ENCODE data around the gene ANKRD44.
"Not testable (repeated sequence)": the region's sequence is repeated elsewhere in the genome, so short reads cannot be mapped to it uniquely, and the experiment has no call there.

ANKRD44 gene

DNA sequence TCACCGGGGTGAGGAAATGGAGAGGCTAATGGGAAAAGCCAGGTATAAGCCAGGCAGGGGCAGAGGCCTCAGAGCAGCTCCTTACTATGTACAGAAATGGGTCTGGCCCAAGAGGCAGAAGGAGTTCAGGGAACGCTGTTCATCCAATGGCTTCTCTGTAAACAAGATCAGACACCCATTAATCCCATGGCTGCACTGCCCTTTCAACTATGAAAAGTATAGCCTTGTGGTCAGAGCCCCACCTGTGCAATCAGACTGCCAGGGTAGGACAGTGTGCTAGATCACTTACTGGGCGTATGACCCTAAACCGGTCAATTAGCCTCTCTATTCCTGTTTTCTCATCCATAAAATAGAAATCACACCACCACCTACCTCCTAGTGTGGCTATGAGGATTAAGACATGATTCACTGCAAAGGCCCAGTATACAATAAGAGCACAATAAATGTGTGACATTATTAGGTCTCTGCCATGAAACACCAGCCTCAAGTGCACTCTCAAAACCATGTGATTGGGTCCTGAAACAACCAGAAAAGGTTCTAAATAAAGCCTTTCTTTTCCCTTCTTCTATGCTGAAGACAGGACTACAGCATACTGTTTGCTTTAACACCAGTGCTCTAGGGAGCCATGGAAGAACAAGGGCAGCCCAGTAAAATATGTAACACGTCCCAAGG lies 4.4 kb downstream of the ANKRD44 start:
- Histone ChIP-seq H3K4me1 (ENCODE audit: control insufficient read depth, insufficient read depth, low read length) (peaks cover under 1% of the 10 kb centered on the region), H3K36me3 (ENCODE audit: control insufficient read depth, insufficient read depth, low read length) (no peaks in the 10 kb centered on the region), H3K9me3 (ENCODE audit: control insufficient read depth, insufficient read depth, low read length) (no peaks in the 10 kb centered on the region), H3K27ac (ENCODE audit: low read depth, low read length) (no peak overlapping the region), H3K9ac (ENCODE audit: low read depth, low read length) (no peak overlapping the region), H3K4me3 (ENCODE audit: low read depth, low read length) (no peak overlapping the region), H3K27me3 (ENCODE audit: control insufficient read depth, insufficient read depth, low read length) (peaks cover 20% of the 10 kb centered on the region)

DNA sequence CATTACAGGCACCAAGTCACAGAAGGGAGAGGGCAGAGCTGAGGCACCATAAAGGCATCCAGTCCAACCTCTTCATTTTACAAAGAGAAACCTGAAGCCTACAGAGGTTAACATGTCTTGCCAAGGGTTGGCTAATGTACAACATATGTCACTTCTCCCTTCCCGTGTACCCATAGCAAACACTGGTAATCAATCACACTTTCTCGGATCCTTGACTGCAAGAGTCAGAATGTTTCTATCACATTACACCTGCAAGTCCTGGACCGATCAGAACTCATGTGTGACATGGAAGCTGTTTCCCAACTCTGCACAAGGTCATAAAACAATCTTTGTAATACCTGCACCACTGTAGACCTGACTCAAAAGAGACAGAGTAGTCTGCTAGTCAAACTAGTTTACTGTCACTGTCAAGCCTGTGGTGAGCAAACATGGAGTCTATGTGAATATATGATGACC lies 6.0 kb downstream of the ANKRD44 start:
- Histone ChIP-seq H3K9ac (ENCODE audit: low read depth, low read length) (no peak overlapping the region), H3K27me3 (ENCODE audit: control insufficient read depth, insufficient read depth, low read length) (peaks cover 12% of the 10 kb centered on the region), H3K36me3 (ENCODE audit: control insufficient read depth, insufficient read depth, low read length) (no peaks in the 10 kb centered on the region), H3K27ac (ENCODE audit: low read depth, low read length) (no peak overlapping the region), H3K9me3 (ENCODE audit: control insufficient read depth, insufficient read depth, low read length) (no peaks in the 10 kb centered on the region), H3K4me1 (ENCODE audit: control insufficient read depth, insufficient read depth, low read length) (no peaks in the 10 kb centered on the region), H3K4me3 (ENCODE audit: low read depth, low read length) (no peak overlapping the region)

DNA sequence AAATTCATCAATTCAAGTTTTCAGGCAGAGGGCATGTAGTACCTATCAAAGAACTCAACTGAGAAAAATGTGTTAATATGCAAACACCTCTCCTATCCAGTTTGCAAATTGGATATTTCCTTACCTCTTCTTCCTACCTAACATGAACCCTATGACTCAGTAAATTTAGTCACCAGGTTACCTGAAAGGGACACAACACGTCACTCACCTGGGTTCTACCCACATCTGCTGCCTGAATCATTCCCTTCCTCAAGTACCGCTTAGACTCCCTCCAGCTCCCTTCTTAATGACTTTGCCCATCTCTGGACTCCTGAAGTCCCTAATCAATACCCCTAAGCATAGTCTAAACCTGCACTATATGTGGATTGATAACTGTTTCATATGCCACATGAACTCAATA lies 10.4 kb downstream of the ANKRD44 start:
- H3K4me1 ChIP-seq (ENCODE audit: control insufficient read depth, insufficient read depth, low read length), result no peaks in the 10 kb centered on the region
- H3K4me3 ChIP-seq (ENCODE audit: low read depth, low read length), result no peak overlapping the region
- no peaks in the 10 kb centered on the region for H3K9me3 ChIP-seq (ENCODE audit: control insufficient read depth, insufficient read depth, low read length)
- H3K27me3 ChIP-seq (ENCODE audit: control insufficient read depth, insufficient read depth, low read length), result no peaks in the 10 kb centered on the region
- H3K36me3 ChIP-seq (ENCODE audit: control insufficient read depth, insufficient read depth, low read length), result no peaks in the 10 kb centered on the region
- no peak overlapping the region for H3K27ac ChIP-seq (ENCODE audit: low read depth, low read length)
- H3K9ac ChIP-seq (ENCODE audit: low read depth, low read length), result no peak overlapping the region

DNA sequence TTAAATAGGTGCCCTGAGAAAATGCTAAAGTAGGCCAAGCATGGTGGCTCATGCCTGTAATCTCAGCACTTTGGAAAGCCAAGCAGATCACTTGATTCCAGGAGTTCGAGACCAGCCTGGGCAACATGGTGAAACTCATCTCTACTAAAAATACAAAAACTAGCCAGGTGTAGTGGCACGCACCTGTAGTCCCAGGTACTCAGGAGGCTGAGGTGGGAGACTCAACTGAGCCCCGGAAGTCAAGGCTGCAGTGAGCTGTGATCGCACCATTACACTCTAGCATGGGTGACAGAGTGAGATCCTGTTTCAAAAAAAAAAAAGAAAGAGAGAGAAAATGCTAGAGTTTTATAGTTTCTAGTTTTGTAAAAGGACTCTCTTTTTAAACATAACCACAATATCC lies 12.0 kb downstream of the ANKRD44 start:
- H3K27me3 ChIP-seq (ENCODE audit: control insufficient read depth, insufficient read depth, low read length), result no peaks in the 10 kb centered on the region
- H3K4me1 ChIP-seq (ENCODE audit: control insufficient read depth, insufficient read depth, low read length), result no peaks in the 10 kb centered on the region
- no peak overlapping the region for H3K9ac ChIP-seq (ENCODE audit: low read depth, low read length)
- no peak overlapping the region for H3K27ac ChIP-seq (ENCODE audit: low read depth, low read length)
- H3K4me3 ChIP-seq (ENCODE audit: low read depth, low read length), result no peak overlapping the region
- no peaks in the 10 kb centered on the region for H3K36me3 ChIP-seq (ENCODE audit: control insufficient read depth, insufficient read depth, low read length)
- H3K9me3 ChIP-seq (ENCODE audit: control insufficient read depth, insufficient read depth, low read length), result no peaks in the 10 kb centered on the region

DNA sequence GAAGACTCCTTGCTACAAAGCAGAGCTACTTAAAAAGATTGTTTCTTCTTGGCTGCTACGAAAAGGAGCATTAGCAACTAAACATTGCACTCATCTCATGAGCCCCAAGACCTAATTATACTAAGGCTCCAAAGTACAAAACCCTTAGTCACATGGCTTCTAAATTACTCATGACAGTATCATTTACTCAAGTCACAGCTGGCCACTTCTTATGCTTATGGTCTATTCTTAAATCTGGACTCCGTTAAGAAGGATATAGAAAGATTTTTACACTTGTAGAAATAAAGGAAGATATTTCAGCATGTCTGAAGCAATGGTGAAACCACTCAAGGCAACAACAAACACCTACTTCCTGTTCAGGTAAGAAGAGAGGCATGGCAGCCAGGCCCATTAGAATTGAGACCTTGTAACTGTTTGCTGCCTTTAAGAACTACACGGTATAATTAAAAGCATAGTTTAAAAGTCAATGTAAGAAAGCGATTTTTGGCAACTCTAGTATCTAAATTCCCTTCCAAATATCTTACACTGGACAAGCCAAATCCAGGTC lies 12.7 kb downstream of the ANKRD44 start:
- no peak overlapping the region for H3K9ac ChIP-seq (ENCODE audit: low read depth, low read length)
- H3K9me3 ChIP-seq (ENCODE audit: control insufficient read depth, insufficient read depth, low read length), result no peaks in the 10 kb centered on the region
- no peaks in the 10 kb centered on the region for H3K27me3 ChIP-seq (ENCODE audit: control insufficient read depth, insufficient read depth, low read length)
- H3K4me1 ChIP-seq (ENCODE audit: control insufficient read depth, insufficient read depth, low read length), result no peaks in the 10 kb centered on the region
- H3K4me3 ChIP-seq (ENCODE audit: low read depth, low read length), result no peak overlapping the region
- no peak overlapping the region for H3K27ac ChIP-seq (ENCODE audit: low read depth, low read length)
- no peaks in the 10 kb centered on the region for H3K36me3 ChIP-seq (ENCODE audit: control insufficient read depth, insufficient read depth, low read length)

DNA sequence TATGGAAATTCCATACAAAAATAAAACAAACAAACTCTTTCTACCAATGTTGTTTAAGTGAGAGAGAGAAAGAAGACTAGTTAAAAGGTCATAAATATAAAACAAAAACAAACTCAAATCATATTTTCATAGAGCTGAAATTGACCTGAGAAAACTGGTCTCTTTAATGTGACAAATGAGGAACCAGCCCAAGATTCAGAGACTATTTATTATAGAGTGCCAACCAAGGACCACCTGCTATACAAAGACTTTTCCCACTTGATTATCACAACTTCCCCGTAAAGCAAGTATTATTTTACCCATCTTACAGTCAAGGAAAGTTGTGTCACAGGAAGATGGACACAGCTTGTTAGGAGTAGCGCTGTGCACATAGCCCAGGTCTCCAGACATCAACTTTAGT lies 13.3 kb downstream of the ANKRD44 start:
- no peaks in the 10 kb centered on the region for H3K4me1 ChIP-seq (ENCODE audit: control insufficient read depth, insufficient read depth, low read length)
- no peak overlapping the region for H3K9ac ChIP-seq (ENCODE audit: low read depth, low read length)
- H3K36me3 ChIP-seq (ENCODE audit: control insufficient read depth, insufficient read depth, low read length), result no peaks in the 10 kb centered on the region
- H3K4me3 ChIP-seq (ENCODE audit: low read depth, low read length), result no peak overlapping the region
- no peaks in the 10 kb centered on the region for H3K27me3 ChIP-seq (ENCODE audit: control insufficient read depth, insufficient read depth, low read length)
- no peaks in the 10 kb centered on the region for H3K9me3 ChIP-seq (ENCODE audit: control insufficient read depth, insufficient read depth, low read length)
- H3K27ac ChIP-seq (ENCODE audit: low read depth, low read length), result no peak overlapping the region

DNA sequence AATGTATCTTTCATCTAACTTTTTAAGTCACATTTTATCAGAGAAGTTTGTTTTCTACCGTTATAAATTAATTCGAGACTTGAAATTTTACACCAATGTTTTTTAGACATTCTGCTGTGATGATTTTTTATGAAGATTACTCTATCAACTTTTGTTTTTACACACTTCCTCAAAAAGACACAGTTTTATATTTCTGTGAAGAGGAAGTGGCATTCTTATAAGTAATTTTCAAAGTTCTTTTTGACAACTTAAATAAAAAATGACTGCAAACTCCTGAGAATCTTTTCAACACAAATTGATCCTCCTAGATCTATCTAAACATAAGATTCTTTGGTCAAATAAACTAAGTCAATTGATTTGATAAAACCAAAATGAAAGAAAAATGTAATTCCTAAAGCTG lies 13.7 kb downstream of the ANKRD44 start:
- Histone ChIP-seq H3K9me3 (ENCODE audit: control insufficient read depth, insufficient read depth, low read length) (no peaks in the 10 kb centered on the region), H3K4me3 (ENCODE audit: low read depth, low read length) (no peak overlapping the region), H3K27ac (ENCODE audit: low read depth, low read length) (no peak overlapping the region), H3K4me1 (ENCODE audit: control insufficient read depth, insufficient read depth, low read length) (no peaks in the 10 kb centered on the region), H3K36me3 (ENCODE audit: control insufficient read depth, insufficient read depth, low read length) (no peaks in the 10 kb centered on the region), H3K9ac (ENCODE audit: low read depth, low read length) (no peak overlapping the region), H3K27me3 (ENCODE audit: control insufficient read depth, insufficient read depth, low read length) (no peaks in the 10 kb centered on the region)

DNA sequence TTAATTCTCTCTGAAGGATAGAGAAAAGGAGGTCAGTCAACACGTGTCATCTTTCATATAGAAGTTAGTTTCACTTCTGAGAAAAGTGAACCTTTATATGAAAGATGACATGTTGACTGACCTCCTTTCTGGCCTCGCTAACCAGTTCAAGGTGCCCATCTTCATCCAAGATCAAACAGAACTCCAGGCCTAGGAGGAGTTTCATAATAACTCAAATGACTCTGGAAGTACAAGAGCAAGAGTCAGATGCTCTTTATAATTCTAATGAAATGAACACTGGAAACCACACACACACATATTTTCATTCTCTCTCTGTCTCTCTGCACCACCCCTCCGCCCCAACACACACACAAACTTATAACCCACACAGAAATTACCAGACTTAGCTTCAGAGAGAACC lies 16.3 kb downstream of the ANKRD44 start:
- H3K27ac ChIP-seq (ENCODE audit: low read depth, low read length), result no peak overlapping the region
- no peak overlapping the region for H3K4me3 ChIP-seq (ENCODE audit: low read depth, low read length)
- H3K36me3 ChIP-seq (ENCODE audit: control insufficient read depth, insufficient read depth, low read length), result no peaks in the 10 kb centered on the region

DNA sequence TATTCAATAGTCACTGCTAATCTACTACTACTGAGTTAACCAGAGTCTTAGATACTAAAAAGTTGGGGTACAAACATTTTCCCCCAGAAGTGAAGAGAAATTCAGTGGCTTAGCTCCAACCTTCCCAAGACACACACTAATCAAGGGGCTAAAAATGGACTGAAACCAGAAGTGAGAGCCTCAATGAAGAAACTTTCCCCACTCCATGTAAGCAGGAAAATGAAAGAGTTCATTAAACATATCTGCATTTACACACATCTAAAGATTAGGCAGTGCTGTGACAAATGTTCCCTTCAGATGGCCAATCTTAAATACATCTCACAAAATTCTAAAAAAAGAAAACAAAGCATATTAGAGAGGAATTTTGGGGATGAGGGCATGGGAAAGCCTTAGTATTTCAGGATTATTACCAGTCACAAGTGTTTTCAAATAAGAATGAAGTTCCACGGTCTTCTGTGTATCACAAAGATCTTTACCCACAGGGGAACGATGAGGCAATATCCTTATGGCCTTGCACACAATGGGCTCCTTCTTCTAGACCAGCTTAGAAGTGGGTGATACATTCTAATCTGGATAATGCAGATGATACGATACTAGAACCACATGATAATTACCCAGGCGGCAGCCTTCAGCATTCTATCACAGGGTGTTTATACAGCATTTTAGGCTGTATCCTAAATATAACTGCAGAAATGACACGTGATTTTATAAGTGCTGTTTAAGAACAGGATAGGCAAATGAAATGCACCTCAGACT lies 17.1 kb downstream of the ANKRD44 start:
- Histone ChIP-seq H3K27me3 (ENCODE audit: control insufficient read depth, insufficient read depth, low read length) (no peaks in the 10 kb centered on the region), H3K36me3 (ENCODE audit: control insufficient read depth, insufficient read depth, low read length) (no peaks in the 10 kb centered on the region), H3K4me3 (ENCODE audit: low read depth, low read length) (no peak overlapping the region), H3K9ac (ENCODE audit: low read depth, low read length) (no peak overlapping the region), H3K9me3 (ENCODE audit: control insufficient read depth, insufficient read depth, low read length) (no peaks in the 10 kb centered on the region), H3K4me1 (ENCODE audit: control insufficient read depth, insufficient read depth, low read length) (no peaks in the 10 kb centered on the region), H3K27ac (ENCODE audit: low read depth, low read length) (no peak overlapping the region)

More for the DNA sequence above, 16.3 kb downstream of the ANKRD44 start:
- Histone ChIP-seq H3K27me3 (ENCODE audit: control insufficient read depth, insufficient read depth, low read length) (no peaks in the 10 kb centered on the region), H3K9me3 (ENCODE audit: control insufficient read depth, insufficient read depth, low read length) (no peaks in the 10 kb centered on the region), H3K9ac (ENCODE audit: low read depth, low read length) (no peak overlapping the region), H3K4me1 (ENCODE audit: control insufficient read depth, insufficient read depth, low read length) (no peaks in the 10 kb centered on the region)

DNA sequence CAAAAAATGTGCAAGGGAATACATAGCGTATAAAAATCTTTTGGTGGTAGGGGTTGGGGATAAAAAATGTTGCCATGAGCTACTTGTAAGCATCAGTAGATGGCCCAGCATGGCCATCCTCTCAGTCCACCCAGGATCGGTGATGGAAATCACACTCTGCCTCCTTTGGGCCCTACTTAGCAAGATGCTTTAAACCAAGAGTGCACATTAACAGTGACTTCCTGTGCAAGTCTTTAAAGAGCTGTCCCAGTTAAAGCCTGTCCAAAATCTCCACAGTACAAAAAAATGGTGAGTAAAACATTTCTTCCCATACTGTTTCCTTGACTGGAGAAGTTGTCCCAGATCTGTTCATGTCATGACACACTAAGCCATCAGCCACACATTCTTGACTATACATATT lies 18.0 kb downstream of the ANKRD44 start:
- no peaks in the 10 kb centered on the region for H3K36me3 ChIP-seq (ENCODE audit: control insufficient read depth, insufficient read depth, low read length)
- H3K27ac ChIP-seq (ENCODE audit: low read depth, low read length), result no peak overlapping the region
- H3K9ac ChIP-seq (ENCODE audit: low read depth, low read length), result no peak overlapping the region
- H3K4me3 ChIP-seq (ENCODE audit: low read depth, low read length), result no peak overlapping the region
- H3K4me1 ChIP-seq (ENCODE audit: control insufficient read depth, insufficient read depth, low read length), result no peaks in the 10 kb centered on the region
- H3K27me3 ChIP-seq (ENCODE audit: control insufficient read depth, insufficient read depth, low read length), result no peaks in the 10 kb centered on the region
- no peaks in the 10 kb centered on the region for H3K9me3 ChIP-seq (ENCODE audit: control insufficient read depth, insufficient read depth, low read length)

DNA sequence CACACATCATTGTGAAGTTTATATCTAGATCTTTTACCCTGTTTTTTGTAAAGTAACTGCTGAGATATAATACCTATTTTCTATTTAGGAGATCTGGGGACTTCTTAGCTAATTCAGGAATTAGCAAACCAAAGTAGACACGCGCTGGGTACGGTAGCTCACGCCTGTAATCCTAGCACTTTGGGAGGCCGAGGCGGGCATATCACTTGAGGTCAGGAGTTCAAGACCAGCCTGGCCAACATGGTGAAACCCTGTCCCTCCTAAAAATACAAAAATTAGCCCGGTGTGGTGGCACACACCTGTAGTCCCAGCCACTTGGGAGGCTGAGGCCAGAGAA lies 23.0 kb downstream of the ANKRD44 start:
- not testable (repeated sequence) for H3K27ac ChIP-seq (ENCODE audit: low read depth, low read length); H3K4me3 ChIP-seq (ENCODE audit: low read depth, low read length); H3K9ac ChIP-seq (ENCODE audit: low read depth, low read length); H3K9me3 ChIP-seq (ENCODE audit: control insufficient read depth, insufficient read depth, low read length); H3K4me1 ChIP-seq (ENCODE audit: control insufficient read depth, insufficient read depth, low read length); H3K27me3 ChIP-seq (ENCODE audit: control insufficient read depth, insufficient read depth, low read length); H3K36me3 ChIP-seq (ENCODE audit: control insufficient read depth, insufficient read depth, low read length)
